GM19468 (cell line): ENCODE results near the gene CCL15.

Experiments
- ATAC-seq: cut with Tn5 transposase; IDR thresholded peaks from one replicate; pipeline ENCODE4 v1.9.1; 2021; ENCODE audit warnings: mild to moderate bottlenecking, moderate library complexity, moderate number of reproducible peaks; ENCODE audit not compliant: unreplicated experiment; ENCODE audit errors: extremely low read depth

CCL15 gene

GRCh38 chr17:35949401-35949800 lies 52.0 kb downstream of the CCL15 start:
- no peak for ATAC-seq

- no peak for ATAC-seq
These were observed 53.3 kb downstream of the CCL15 start for GRCh38 chr17:35948092-35948491.
